Right lung (tissue), 5 donors: Measurements from ENCODE around the gene PHF13. TPM values are rescaled to one million over a fixed set of nuclear protein-coding genes. Genes with fewer than 3 reads are reported as not detected.

ENCODE experiments used
- DNase-seq, 2 donors: peaks; one replicate each; pipeline ENCODE4 v3.0.0-alpha.2; 2013
- polyA plus RNA-seq, 5 donors: library from polyadenylated mRNA; unstranded; fragments of 120-200 nt; gene quantifications; one replicate each; pipeline versions ENCODE4 v1.2.1 to v1.2.3, GENCODE V29; 2013; ENCODE audit warnings: inconsistent platforms in 1 of 5, low replicate concordance in 1 of 5; ENCODE audit not compliant: insufficient read length in 5 of 5, insufficient read depth in 1 of 5

PHF13 gene
- polyA plus RNA-seq, 5 donors: 16.1 to 21.2 (median 20.7) TPM

DNA sequence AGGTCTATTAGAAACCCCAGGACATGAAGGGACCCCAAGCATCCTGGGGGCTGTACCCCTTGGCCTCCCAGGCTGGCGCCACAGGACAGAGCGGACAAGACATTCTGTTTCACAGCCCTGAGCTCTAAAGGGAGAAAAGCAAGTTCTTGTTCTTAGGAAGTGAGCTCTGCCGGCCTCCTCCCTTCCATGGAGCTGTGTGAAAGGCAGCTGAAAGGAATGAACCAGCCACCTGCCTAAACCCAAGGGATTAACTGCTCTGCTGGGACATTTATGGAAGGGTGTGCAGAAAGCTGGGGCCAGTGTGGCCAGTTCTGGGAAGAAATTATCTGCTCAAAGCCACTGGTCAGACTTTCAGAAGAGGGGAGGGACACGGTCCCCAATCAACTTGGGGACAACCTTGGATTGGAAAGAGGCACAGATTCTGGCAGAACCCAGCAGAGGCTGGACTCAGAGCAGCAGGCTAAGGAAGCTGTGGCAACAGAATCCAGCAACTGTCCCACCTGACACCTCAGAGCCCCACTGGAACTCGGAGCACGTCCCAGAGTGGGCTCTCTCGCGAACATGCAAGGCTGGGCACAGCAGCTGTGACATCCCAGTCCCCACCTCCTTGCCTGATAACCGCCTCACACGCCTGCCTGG, 13.0 kb upstream of the PHF13 start:
- no peak for DNase-seq

DNA sequence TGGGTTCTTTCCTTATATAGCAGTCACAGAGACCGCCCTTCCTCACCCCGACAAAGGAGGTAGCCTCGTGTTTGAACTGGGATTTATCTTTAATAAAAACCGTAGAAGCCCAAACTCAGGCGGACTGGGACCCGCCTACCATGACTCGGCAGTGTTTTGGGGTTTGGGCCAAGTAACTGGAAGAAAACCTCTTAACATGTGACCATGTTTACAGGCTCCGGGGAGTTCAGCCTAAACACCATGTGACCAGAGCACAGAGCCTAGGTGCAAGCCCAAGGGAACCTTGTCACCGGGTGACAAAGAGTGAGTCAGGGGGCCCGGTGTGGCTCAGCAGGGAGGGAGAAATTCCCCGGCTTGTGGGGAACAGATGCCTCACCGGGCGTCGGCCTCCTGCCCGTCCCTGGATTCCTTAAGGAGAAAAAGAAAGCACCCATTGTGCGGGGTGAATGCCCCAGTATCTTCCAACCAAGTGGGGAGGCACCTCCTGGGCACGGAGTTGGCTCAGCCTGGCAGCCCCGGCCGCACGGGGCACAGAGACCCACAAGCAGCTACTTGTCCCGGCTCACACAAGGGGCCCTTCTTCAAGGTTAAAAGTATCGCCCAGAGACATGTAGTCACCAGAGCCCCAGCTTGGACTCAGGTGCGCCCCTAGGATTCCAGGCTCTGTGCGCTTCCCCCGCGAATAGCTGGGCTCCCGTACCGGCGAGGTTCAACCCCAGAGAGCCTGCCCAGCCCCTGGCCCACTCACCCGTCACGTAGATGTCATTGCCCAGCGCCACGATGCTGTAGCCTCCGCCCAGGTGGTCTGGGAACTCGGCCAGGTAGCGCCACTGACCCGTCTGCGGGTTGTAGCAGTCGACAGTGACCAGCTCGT, 12.2 kb upstream of the PHF13 start:
- peak; percentile 54 to 68 for DNase-seq

- peak; percentile 79 to 82 for DNase-seq
These were observed 11.4 kb upstream of the PHF13 start for GRCh38 chr1:6601923-6602668.

DNA sequence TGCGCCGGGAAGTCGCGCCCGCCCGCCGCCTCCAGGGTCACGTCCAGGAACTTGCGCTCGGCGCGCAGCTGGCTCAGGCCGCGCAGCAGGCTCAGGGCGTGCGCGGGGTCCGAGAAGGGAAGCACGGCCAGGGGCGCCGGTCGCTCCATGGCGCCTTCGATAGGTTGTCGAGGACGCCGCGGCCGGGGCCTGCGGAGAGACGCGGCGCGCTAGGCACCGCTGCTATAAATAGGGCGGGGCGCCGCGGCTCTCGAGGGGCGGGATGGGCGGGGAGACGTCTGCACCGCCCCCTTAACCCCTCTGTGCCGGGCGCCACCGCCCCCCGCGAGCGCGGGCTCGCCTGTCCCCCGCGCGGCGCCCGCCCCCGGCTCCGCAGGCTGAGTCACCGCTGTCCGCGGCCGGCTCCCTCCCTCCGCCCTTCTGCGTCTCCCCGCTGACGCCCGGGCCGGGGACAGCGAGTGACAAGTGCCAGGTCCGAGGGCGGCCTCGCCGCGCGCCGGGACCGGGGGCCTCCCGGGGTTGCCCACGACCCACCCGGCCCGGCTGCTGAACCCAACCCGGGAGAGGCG, 10.8 kb upstream of the PHF13 start, which contains the start of gene KLHL21:
Gene KLHL21 (minus strand): TSS at position 201 of the 569 bp plus-strand sequence. CDS start 52 bp downstream, at position 149.
- DNase-seq: peak; percentile 87 to 90

DNA sequence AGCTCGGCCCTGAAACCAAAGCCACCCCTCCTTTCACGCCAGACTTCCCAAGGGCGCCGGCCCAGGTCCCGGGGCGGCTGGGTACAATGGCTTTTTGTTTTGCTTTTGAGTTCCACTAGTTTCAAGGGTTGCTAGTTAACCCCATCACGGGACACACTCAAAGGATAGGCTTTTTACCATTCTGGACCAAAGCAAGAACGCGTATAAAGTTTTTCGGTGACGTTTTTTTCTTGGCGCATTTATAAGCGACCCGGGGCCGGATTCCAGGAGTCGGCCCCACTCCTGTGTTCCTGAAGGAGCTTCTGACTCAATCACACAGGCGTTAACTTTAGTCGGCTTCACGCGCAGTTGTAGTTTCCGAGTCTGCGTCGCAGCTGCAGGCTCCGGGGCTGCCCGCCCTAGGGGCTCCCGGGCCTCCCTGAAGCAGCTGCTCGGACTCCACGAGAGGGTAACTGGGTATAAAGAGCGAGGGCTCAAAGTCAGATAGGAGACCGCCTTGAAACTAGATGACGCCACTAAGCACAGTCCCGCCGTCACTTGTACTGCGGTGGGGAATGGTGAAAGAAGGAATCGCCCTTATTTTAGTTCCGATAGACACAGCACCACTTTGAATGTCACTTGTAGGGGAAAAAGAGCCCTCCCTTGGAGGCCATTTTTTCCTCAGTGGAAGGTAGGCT, 10.2 kb upstream of the PHF13 start:
- peak; percentile 77 to 79 for DNase-seq

DNA sequence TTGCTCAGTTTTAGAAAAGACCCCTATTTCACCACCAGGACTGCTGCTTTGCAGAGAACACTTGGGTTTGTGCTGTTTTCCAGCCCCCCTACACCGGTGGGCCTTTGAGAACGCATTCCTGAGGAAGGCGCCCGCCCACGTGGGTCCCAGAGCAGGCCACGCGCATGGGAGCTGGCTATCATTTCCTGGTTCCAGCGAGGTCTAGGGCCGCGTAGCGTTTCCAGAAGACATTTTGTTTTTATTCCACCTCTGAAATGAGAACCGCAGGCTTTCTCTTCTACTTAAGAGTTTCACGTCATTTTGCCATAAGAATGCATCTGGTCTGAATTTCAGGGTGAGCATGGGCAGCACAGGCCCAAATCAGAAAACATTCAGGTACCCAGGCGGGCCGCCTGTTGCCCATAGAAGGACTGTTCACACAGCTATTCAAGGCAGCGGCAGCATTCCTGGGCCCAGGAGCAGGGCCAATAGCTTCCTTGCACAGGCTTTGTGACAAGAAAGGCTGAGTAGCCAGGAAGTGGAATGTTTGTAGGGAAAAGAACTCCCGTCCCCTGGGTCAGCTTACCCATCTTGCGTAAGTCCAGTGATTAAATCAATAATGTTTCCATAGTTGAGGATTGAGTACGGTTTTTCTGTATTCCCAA, 9.5 kb upstream of the PHF13 start:
- peak; percentile 65 to 71 for DNase-seq

DNA sequence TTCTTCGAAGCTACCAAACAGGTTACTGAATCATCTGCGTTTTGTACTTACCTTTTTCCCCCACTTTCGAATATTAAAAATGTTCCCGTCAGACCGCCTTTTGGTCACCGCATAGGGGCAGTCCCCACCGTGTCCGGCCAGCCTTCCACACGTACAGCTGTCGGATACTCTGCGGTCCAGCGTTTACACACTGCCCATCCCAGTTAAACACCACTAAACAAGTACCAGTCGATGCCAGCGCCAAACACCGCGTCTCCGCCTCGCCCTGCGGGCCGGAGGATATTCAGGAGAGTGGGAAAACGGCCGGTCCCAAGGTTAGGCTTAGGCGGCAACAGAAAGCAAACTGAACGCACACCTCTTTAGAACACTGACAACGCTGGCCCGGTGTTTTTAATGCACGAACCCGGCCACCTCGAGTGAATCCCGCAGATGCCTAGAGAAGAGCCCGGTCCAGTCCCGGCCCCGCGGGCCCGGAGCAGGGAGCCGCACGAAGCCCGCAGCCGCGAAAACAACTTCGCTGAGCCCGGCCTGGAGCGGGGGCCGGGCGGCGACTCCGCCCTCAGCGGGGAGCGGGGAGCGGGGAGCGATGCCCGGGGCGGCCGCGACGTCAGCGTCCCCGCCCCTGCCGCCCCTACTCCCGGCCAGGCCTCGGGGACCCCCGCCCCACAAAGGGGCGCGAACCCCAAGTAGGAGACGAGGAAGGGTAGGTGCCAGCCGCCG, 730 bp upstream of the PHF13 start:
- peak in 1 of 2 donors; percentile 46 for DNase-seq

- peak in 1 of 2 donors; percentile 52 for DNase-seq
These were observed 743 bp downstream of the PHF13 start for GRCh38 chr1:6614019-6614928.

DNA sequence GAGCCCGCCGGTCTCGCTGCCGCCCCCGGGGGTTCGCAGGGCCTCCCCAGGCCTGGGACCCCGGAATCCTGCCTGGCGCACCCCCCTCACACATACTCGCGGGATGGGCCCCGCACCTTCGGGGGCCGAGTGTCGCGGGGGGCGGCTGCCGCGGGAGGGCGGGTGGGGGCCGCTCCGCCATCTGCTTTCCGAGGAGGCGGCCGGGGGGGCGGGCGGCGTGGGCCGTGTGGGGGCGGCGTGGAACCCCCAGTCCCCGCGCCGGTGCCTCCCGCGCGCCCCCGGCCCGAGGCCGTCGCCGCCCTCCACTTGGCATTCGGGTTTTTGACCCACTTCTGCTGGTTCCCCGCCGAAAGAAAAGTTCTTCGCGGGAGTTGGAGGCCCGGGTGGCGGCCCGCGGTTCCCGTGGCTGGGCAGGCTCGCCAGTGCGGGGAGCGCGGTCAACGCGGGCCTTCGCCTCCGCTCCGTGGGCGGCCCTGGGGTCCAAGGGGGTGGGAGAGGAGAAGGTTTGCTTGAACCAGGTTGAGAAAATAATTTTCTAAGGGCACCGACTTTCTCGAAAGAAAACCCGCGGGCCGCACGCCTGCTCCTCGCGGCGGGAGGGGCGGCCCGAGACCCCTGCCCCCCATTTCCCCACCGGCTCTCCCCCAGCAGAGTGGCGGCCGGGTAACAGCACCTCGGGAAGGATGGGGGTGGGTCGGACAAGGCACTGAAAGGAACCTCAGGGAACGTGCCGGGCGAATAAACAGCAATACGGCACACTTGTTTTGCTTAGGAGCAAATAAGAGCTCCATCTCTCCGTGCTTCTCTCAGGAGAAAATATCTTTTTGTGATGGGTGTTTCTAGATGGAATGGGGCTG, 1.6 kb downstream of the PHF13 start:
- DNase-seq: no peak

DNA sequence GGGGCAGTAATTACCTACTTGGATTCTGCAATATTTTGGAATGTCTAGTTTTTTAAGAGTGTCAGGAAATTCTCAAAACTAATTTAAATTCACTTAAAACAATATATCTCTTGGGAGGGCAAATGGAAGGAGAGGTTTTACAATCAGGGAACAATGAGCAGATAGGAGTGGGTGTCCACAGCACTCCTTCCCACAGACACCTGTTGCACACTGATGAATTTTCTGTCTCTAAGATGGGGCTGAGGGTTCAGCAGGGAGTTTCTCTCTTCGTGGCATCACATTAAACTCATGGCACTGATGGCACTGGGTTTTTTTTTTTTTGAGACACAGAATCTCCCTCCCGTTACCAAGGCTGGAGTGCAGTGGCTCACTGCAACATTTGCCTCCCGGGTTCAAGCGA, 5.5 kb downstream of the PHF13 start:
- no peak for DNase-seq

GRCh38 chr1:6621429-6622391, 8.2 kb downstream of the PHF13 start:
- DNase-seq: no peak

- no peak for DNase-seq
These were observed 9.0 kb downstream of the PHF13 start for GRCh38 chr1:6622396-6623152.

DNA sequence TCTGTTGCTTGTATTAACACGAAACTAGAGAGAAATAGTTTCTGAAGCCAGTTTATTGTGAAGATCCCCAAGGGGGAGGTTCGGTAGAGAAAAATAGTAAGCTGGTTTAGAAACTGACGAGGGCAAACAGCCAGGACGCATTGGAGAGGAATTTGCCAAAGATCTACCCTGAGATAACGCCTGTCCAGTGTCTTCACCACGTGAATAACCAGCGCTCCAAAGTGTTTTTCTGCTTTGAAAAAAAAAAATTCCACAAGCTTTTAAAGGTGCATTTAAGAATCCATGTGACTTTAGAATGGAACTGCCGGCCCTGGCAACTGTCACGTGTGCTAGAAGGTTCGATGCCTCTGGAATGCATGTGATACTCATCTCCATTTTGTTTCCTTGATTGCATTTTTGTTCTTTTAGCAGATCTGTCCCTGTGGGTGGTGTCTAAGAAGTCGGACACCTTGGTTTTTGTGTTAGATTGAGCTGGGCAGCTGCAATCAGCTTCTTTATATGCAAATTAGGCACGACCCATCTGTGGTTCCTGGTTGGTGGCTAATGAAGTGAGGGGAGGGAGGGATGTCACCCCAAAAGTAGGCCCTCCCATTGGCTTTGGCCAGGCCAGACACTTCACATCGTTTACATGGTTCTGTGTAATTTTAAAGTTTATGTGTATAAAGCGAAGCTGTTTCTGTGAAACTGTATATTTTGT, 9.9 kb downstream of the PHF13 start:
- DNase-seq: no peak

DNA sequence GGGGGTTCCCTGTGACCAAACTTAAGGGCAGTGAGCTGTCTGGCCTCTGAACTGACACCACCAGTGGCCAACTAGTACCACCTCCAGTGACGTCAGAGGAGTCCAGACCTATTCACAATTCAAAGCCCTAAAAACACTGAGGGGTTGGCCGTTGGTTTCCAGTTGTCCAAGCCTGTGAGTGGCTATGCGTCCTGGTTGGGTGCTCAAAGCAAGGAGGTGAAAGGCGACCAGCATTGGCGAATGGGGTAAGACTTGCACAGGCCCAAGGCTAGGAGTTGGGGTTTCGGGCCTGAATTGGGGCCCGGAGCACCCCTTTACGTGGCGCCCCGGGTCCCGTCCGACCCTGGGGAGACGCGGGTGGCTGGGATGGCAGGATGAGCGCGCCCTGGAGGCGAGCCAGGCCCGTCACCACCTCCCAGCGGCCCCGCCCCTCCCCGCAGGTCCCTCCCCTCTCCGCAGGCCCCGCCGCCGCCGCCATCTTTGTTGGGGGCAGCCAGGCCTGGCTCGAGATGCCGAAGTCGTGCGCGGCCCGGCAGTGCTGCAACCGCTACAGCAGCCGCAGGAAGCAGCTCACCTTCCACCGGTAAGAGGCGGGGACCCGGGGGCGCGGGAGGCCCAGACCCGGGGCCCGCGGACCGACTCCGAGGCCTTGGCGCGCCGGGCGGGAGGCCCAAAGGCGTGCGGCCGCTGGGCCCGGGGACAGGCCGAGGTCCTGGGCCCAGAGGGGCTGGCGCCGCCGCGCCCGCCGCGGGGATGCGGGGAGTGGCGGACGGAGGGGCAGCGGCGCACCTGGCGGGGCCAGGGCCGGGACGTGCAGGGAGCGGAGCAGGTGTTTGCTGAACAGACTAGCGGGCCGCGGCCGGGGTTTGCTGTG, 11.4 kb downstream of the PHF13 start, which contains the start of gene THAP3:
Gene THAP3 (plus strand): TSS at position 159 of the 874 bp plus-strand sequence. CDS start 351 bp downstream, at position 510.
- DNase-seq: peak; percentile 75 to 84
